ENCODE results near the gene TBC1D21.

TBC1D21 gene

DNA sequence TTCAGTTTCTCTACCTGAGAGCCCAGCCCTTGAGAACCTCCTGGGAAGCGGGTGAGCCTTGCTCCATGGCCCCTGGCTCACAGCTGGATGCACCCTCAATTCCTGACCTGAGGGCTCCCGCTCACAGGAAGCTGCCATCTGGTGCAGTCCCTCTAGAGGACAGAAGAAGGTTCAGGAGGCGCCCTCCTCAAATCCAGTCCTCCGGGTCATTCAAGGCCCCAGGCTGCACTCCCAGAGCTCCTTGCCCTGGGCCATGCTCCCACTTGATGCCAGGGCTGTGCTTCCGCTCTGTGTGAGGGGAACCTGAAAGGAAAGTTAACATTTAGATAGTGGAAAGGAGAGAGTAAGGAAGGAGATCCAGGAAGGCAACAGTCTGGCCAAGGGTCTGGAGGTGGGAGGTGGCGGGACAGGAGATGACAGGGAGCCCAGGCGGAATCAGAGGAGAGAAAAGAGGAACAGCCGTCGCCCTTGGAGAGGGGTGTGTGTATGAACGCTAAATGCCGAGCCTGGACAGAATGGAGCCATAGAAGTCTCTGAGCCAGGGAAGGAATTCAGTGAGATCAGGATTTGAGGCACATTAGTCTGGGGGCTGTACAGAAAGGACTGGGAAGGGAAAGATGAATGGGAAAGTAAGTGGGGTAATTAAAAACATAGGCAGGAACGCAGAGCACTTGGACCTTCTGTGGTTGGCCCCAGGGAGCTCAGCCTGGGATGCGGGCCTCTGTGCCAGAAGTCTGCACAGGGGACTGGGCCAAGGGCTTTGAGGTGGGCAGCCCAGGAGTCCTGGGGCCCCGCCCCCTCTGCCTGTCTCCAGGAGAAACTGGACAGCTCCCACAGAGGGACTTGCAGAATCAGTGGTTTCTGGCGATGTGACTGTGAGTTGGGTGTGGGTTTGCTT, 26.1 kb downstream of the TBC1D21 start:
- H4K20me1 ChIP-seq (ENCODE audit: control insufficient read depth, insufficient read depth, low read depth, low read length): no peaks in the 10 kb centered on the region
- no peaks in the 10 kb centered on the region for H3F3A ChIP-seq (ENCODE audit: control insufficient read depth, insufficient read depth)
- H3K27me3 ChIP-seq (ENCODE audit: control insufficient read depth, low read length): no peaks in the 10 kb centered on the region
- no peaks in the 10 kb centered on the region for H3K4me1 ChIP-seq (ENCODE audit: control insufficient read depth, low read length)
- H3K36me3 ChIP-seq (ENCODE audit: control insufficient read depth, low read length): no peaks in the 10 kb centered on the region
- H3K9me2 ChIP-seq (replicated peaks; ENCODE audit: control insufficient read depth, low read length): no peaks in the 10 kb centered on the region
- no peak overlapping the region for H3K4me3 ChIP-seq (ENCODE audit: low read length)
- no peaks in the 10 kb centered on the region for H3K9me3 ChIP-seq (ENCODE audit: control insufficient read depth, insufficient read depth, low read length)
- H3K27ac ChIP-seq (ENCODE audit: low read depth, low read length): no peak overlapping the region
- no peak overlapping the region for H3K4me2 ChIP-seq (ENCODE audit: low read length)
- no peaks in the 10 kb centered on the region for H3K79me2 ChIP-seq (ENCODE audit: control insufficient read depth, low read length)
- TF ChIP-seq EZH2phosphoT487 (IDR thresholded peaks at IDR 0.05; ENCODE audit: borderline replicate concordance, low read length): no peak

- Histone ChIP-seq H3K4me1 (ENCODE audit: control insufficient read depth, low read length) (no peaks in the 10 kb centered on the region), H3K9me3 (ENCODE audit: control insufficient read depth, insufficient read depth, low read length) (no peaks in the 10 kb centered on the region), H3K9me2 (replicated peaks; ENCODE audit: control insufficient read depth, low read length) (no peaks in the 10 kb centered on the region), H4K20me1 (ENCODE audit: control insufficient read depth, insufficient read depth, low read depth, low read length) (no peaks in the 10 kb centered on the region), H3K27ac (ENCODE audit: low read depth, low read length) (no peak overlapping the region), H3K4me2 (ENCODE audit: low read length) (no peak overlapping the region), H3K27me3 (ENCODE audit: control insufficient read depth, low read length) (no peaks in the 10 kb centered on the region), H3K36me3 (ENCODE audit: control insufficient read depth, low read length) (no peaks in the 10 kb centered on the region), H3K79me2 (ENCODE audit: control insufficient read depth, low read length) (no peaks in the 10 kb centered on the region), H3K4me3 (ENCODE audit: low read length) (no peak overlapping the region), H3F3A (ENCODE audit: control insufficient read depth, insufficient read depth) (no peaks in the 10 kb centered on the region)
- TF ChIP-seq, protein P1, sequence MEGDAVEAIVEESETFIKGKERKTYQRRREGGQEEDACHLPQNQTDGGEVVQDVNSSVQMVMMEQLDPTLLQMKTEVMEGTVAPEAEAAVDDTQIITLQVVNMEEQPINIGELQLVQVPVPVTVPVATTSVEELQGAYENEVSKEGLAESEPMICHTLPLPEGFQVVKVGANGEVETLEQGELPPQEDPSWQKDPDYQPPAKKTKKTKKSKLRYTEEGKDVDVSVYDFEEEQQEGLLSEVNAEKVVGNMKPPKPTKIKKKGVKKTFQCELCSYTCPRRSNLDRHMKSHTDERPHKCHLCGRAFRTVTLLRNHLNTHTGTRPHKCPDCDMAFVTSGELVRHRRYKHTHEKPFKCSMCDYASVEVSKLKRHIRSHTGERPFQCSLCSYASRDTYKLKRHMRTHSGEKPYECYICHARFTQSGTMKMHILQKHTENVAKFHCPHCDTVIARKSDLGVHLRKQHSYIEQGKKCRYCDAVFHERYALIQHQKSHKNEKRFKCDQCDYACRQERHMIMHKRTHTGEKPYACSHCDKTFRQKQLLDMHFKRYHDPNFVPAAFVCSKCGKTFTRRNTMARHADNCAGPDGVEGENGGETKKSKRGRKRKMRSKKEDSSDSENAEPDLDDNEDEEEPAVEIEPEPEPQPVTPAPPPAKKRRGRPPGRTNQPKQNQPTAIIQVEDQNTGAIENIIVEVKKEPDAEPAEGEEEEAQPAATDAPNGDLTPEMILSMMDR (IDR thresholded peaks at IDR 0.05; ENCODE audit: low read depth, low read length, poor library complexity, severe bottlenecking): no peak
- no peak for TF ChIP-seq EZH2phosphoT487 (IDR thresholded peaks at IDR 0.05; ENCODE audit: borderline replicate concordance, low read length)
These were observed 26.8 kb downstream of the TBC1D21 start for GRCh38 chr15:73900095-73900712.

- Histone ChIP-seq H3K27ac (ENCODE audit: low read depth, low read length) (no peak overlapping the region), H3K4me2 (ENCODE audit: low read length) (no peak overlapping the region), H3K79me2 (ENCODE audit: control insufficient read depth, low read length) (no peaks in the 10 kb centered on the region), H3K36me3 (ENCODE audit: control insufficient read depth, low read length) (no peaks in the 10 kb centered on the region), H3K9me2 (replicated peaks; ENCODE audit: control insufficient read depth, low read length) (no peaks in the 10 kb centered on the region), H3K4me1 (ENCODE audit: control insufficient read depth, low read length) (no peaks in the 10 kb centered on the region), H4K20me1 (ENCODE audit: control insufficient read depth, insufficient read depth, low read depth, low read length) (no peaks in the 10 kb centered on the region), H3K4me3 (ENCODE audit: low read length) (no peak overlapping the region), H3F3A (ENCODE audit: control insufficient read depth, insufficient read depth) (no peaks in the 10 kb centered on the region), H3K27me3 (ENCODE audit: control insufficient read depth, low read length) (0 out of 2 replicates have a peak, but pooled peaks cover 2% of the 10 kb centered on the region), H3K9me3 (ENCODE audit: control insufficient read depth, insufficient read depth, low read length) (no peaks in the 10 kb centered on the region)
- TF ChIP-seq, protein P1 (IDR thresholded peaks at IDR 0.05; ENCODE audit: low read depth, low read length, poor library complexity, severe bottlenecking): no peak
- TF ChIP-seq EZH2phosphoT487 (IDR thresholded peaks at IDR 0.05; ENCODE audit: borderline replicate concordance, low read length): no peak
These were observed 27.9 kb downstream of the TBC1D21 start for GRCh38 chr15:73901126-73901810.

All from DOHH2 (cell line).